ENCODE data around the gene CAMK4.
"Not testable (repeated sequence)": the region's sequence is repeated elsewhere in the genome, so short reads cannot be mapped to it uniquely, and the experiment has no call there.

The CAMK4 gene

DNA sequence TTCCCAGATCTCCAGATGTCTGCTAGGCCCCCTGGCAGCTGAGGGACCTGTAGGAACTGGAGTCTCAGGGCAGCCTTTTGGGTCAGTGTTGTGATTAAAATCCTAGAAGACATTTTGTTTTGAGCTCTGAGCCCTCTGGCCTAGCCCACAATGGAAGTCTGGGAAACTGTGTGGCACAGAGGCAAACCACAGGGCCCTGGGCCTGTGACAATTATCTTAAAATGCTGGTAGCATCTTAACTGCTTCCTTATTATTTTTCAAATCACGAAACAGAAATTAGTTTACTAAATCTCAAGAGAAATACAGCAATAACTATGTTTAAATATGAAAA is 162.6 kb downstream of the CAMK4 start:
- no peak overlapping the region for H3K9ac ChIP-seq (ENCODE audit: low read depth, low read length)
- H3K9me3 ChIP-seq (ENCODE audit: insufficient read depth, low read depth, low read length): no peaks in the 10 kb centered on the region
- no peaks in the 10 kb centered on the region; the same call in 1 of the 2 replicates for H3K4me1 ChIP-seq (ENCODE audit: insufficient read depth, low read length)
- no peak overlapping the region for H3K27ac ChIP-seq (ENCODE audit: low read length)
- no peak overlapping the region for H3K4me3 ChIP-seq (ENCODE audit: low read length)
- H3K27me3 ChIP-seq (ENCODE audit: insufficient read depth, low read length): no peaks in the 10 kb centered on the region
- no peaks in the 10 kb centered on the region for H3K36me3 ChIP-seq (ENCODE audit: insufficient read depth, low read depth, low read length)

GRCh38 chr5:111387361-111387760 is 163.2 kb downstream of the CAMK4 start:
- Histone ChIP-seq H3K4me1 (ENCODE audit: insufficient read depth, low read length) (peaks cover 3% of the 10 kb centered on the region; the same call in 1 of the 2 replicates), H3K9me3 (ENCODE audit: insufficient read depth, low read depth, low read length) (no peaks in the 10 kb centered on the region), H3K36me3 (ENCODE audit: insufficient read depth, low read depth, low read length) (no peaks in the 10 kb centered on the region), H3K27ac (ENCODE audit: low read length) (no peak overlapping the region), H3K27me3 (ENCODE audit: insufficient read depth, low read length) (no peaks in the 10 kb centered on the region), H3K9ac (ENCODE audit: low read depth, low read length) (no peak overlapping the region), H3K4me3 (ENCODE audit: low read length) (no peak overlapping the region)

- no peaks in the 10 kb centered on the region for H3K27me3 ChIP-seq (ENCODE audit: insufficient read depth, low read length)
- H3K4me1 ChIP-seq (ENCODE audit: insufficient read depth, low read length): peaks cover 3% of the 10 kb centered on the region; the same call in 1 of the 2 replicates
- no peak overlapping the region for H3K9ac ChIP-seq (ENCODE audit: low read depth, low read length)
- no peaks in the 10 kb centered on the region for H3K36me3 ChIP-seq (ENCODE audit: insufficient read depth, low read depth, low read length)
- H3K9me3 ChIP-seq (ENCODE audit: insufficient read depth, low read depth, low read length): no peaks in the 10 kb centered on the region
- H3K27ac ChIP-seq (ENCODE audit: low read length): no peak overlapping the region
- H3K4me3 ChIP-seq (ENCODE audit: low read length): no peak overlapping the region
These were observed 165.4 kb downstream of the CAMK4 start for GRCh38 chr5:111389390-111390082.

DNA sequence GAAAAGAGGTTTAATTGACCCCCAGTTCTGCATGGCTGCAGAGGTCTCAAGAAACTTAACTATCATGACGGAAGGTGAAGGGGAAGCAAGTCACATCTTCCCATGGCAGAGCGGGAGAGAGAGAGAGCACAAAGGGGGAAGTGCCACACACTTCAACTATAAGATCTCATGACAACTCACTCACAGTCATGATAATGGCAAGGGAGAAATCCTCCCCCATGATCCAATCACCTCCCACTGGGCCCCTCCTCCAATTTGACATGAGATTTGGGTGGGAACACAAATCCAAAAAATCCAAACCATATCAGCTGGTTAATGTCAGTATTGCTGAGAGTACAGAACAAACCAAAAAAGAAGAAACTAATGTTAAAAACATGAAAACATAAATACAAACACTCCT is 168.0 kb downstream of the CAMK4 start:
- H3K4me3 ChIP-seq (ENCODE audit: low read length): no peak overlapping the region
- H3K9ac ChIP-seq (ENCODE audit: low read depth, low read length): no peak overlapping the region
- H3K4me1 ChIP-seq (ENCODE audit: insufficient read depth, low read length): peaks cover 3% of the 10 kb centered on the region; the same call in 1 of the 2 replicates
- H3K27me3 ChIP-seq (ENCODE audit: insufficient read depth, low read length): no peaks in the 10 kb centered on the region
- H3K27ac ChIP-seq (ENCODE audit: low read length): no peak overlapping the region
- no peaks in the 10 kb centered on the region for H3K9me3 ChIP-seq (ENCODE audit: insufficient read depth, low read depth, low read length)
- no peaks in the 10 kb centered on the region for H3K36me3 ChIP-seq (ENCODE audit: insufficient read depth, low read depth, low read length)

GRCh38 chr5:111394586-111394985 is 170.4 kb downstream of the CAMK4 start:
- no peaks in the 10 kb centered on the region for H3K27me3 ChIP-seq (ENCODE audit: insufficient read depth, low read length)
- no peaks in the 10 kb centered on the region for H3K9me3 ChIP-seq (ENCODE audit: insufficient read depth, low read depth, low read length)
- H3K36me3 ChIP-seq (ENCODE audit: insufficient read depth, low read depth, low read length): no peaks in the 10 kb centered on the region
- H3K27ac ChIP-seq (ENCODE audit: low read length): no peak overlapping the region
- peaks cover 3% of the 10 kb centered on the region; the same call in 1 of the 2 replicates for H3K4me1 ChIP-seq (ENCODE audit: insufficient read depth, low read length)
- no peak overlapping the region for H3K9ac ChIP-seq (ENCODE audit: low read depth, low read length)
- H3K4me3 ChIP-seq (ENCODE audit: low read length): no peak overlapping the region

GRCh38 chr5:111398013-111398412 is 173.8 kb downstream of the CAMK4 start:
- H3K4me3 ChIP-seq (ENCODE audit: low read length): no peak overlapping the region
- H3K9me3 ChIP-seq (ENCODE audit: insufficient read depth, low read depth, low read length): no peaks in the 10 kb centered on the region
- no peaks in the 10 kb centered on the region for H3K36me3 ChIP-seq (ENCODE audit: insufficient read depth, low read depth, low read length)
- H3K27ac ChIP-seq (ENCODE audit: low read length): no peak overlapping the region
- H3K27me3 ChIP-seq (ENCODE audit: insufficient read depth, low read length): no peaks in the 10 kb centered on the region
- H3K9ac ChIP-seq (ENCODE audit: low read depth, low read length): no peak overlapping the region
- no peaks in the 10 kb centered on the region for H3K4me1 ChIP-seq (ENCODE audit: insufficient read depth, low read length)

GRCh38 chr5:111399113-111399512 is 174.9 kb downstream of the CAMK4 start:
- H3K4me3 ChIP-seq (ENCODE audit: low read length): no peak overlapping the region
- H3K9me3 ChIP-seq (ENCODE audit: insufficient read depth, low read depth, low read length): no peaks in the 10 kb centered on the region
- H3K9ac ChIP-seq (ENCODE audit: low read depth, low read length): no peak overlapping the region
- no peaks in the 10 kb centered on the region for H3K4me1 ChIP-seq (ENCODE audit: insufficient read depth, low read length)
- H3K36me3 ChIP-seq (ENCODE audit: insufficient read depth, low read depth, low read length): no peaks in the 10 kb centered on the region
- H3K27me3 ChIP-seq (ENCODE audit: insufficient read depth, low read length): no peaks in the 10 kb centered on the region
- no peak overlapping the region for H3K27ac ChIP-seq (ENCODE audit: low read length)

- H3K27me3 ChIP-seq (ENCODE audit: insufficient read depth, low read length): no peaks in the 10 kb centered on the region
- no peaks in the 10 kb centered on the region for H3K36me3 ChIP-seq (ENCODE audit: insufficient read depth, low read depth, low read length)
- H3K4me1 ChIP-seq (ENCODE audit: insufficient read depth, low read length): no peaks in the 10 kb centered on the region
- H3K4me3 ChIP-seq (ENCODE audit: low read length): no peak overlapping the region
- H3K27ac ChIP-seq (ENCODE audit: low read length): no peak overlapping the region
- H3K9me3 ChIP-seq (ENCODE audit: insufficient read depth, low read depth, low read length): no peaks in the 10 kb centered on the region
- no peak overlapping the region for H3K9ac ChIP-seq (ENCODE audit: low read depth, low read length)
These were observed 177.7 kb downstream of the CAMK4 start for GRCh38 chr5:111401906-111402305.

DNA sequence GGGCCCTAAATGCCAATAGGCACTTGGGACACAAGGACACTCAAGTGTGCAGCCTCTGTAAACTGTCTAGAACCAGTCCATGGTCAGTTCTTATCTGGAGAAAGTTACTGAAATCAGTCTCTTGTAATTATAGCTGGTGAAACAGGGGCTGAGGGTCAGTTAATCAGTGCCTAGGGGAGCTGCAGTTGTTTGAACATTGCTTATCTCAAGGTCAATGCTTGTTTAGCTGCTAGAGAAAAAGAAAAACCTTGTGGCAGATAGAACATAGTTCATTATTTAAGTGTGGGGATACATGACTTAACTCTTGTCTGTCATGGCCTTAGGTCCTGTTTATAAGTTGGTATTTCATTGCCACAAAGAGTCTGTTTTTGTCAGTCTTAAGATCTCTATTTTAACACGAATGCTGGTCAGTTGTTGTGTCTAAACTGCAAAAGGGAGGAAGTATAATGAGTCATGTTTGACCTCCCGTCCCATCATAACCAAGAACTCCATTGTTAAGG is 180.1 kb downstream of the CAMK4 start:
- no peaks in the 10 kb centered on the region for H3K36me3 ChIP-seq (ENCODE audit: insufficient read depth, low read depth, low read length)

GRCh38 chr5:111407562-111407961 is 183.4 kb downstream of the CAMK4 start:
- Histone ChIP-seq H3K36me3 (ENCODE audit: insufficient read depth, low read depth, low read length) (no peaks in the 10 kb centered on the region), H3K9me3 (ENCODE audit: insufficient read depth, low read depth, low read length) (peaks cover 10% of the 10 kb centered on the region), H3K27ac (ENCODE audit: low read length) (no peak overlapping the region), H3K4me3 (ENCODE audit: low read length) (no peak overlapping the region), H3K27me3 (ENCODE audit: insufficient read depth, low read length) (no peaks in the 10 kb centered on the region), H3K4me1 (ENCODE audit: insufficient read depth, low read length) (no peaks in the 10 kb centered on the region), H3K9ac (ENCODE audit: low read depth, low read length) (no peak overlapping the region)

More for the DNA sequence above, 180.1 kb downstream of the CAMK4 start:
- H3K27me3 ChIP-seq (ENCODE audit: insufficient read depth, low read length): no peaks in the 10 kb centered on the region
- no peak overlapping the region for H3K4me3 ChIP-seq (ENCODE audit: low read length)
- no peak overlapping the region for H3K27ac ChIP-seq (ENCODE audit: low read length)
- H3K9me3 ChIP-seq (ENCODE audit: insufficient read depth, low read depth, low read length): peaks cover 8% of the 10 kb centered on the region
- no peaks in the 10 kb centered on the region for H3K4me1 ChIP-seq (ENCODE audit: insufficient read depth, low read length)
- H3K9ac ChIP-seq (ENCODE audit: low read depth, low read length): no peak overlapping the region

DNA sequence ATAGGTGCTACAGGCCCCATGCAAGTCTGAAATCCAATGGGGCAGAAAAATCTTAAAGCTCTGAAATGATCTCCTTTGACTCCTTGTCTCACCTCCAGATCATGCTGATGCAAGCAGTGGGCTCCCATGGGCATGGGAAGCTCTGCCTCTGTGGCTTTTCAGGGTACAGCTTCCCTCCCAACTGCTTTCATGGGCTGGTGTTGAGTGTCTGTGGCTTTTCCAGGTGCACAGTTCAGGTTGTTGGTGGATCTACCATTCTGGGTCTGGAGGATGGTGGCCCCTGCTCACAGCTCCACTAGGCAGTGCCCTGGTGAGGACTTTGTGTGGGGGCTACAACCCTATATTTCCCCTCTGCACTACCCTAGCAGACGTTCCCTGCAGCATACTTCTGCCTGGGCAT is 184.6 kb downstream of the CAMK4 start:
- Histone ChIP-seq H3K9me3 (ENCODE audit: insufficient read depth, low read depth, low read length) (peaks cover 10% of the 10 kb centered on the region), H3K9ac (ENCODE audit: low read depth, low read length) (no peak overlapping the region), H3K4me1 (ENCODE audit: insufficient read depth, low read length) (no peaks in the 10 kb centered on the region), H3K4me3 (ENCODE audit: low read length) (no peak overlapping the region), H3K27me3 (ENCODE audit: insufficient read depth, low read length) (no peaks in the 10 kb centered on the region), H3K36me3 (ENCODE audit: insufficient read depth, low read depth, low read length) (no peaks in the 10 kb centered on the region), H3K27ac (ENCODE audit: low read length) (no peak overlapping the region)

- not testable (repeated sequence) for H3K9ac ChIP-seq (ENCODE audit: low read depth, low read length); H3K9me3 ChIP-seq (ENCODE audit: insufficient read depth, low read depth, low read length); H3K27me3 ChIP-seq (ENCODE audit: insufficient read depth, low read length); H3K27ac ChIP-seq (ENCODE audit: low read length); H3K36me3 ChIP-seq (ENCODE audit: insufficient read depth, low read depth, low read length); H3K4me1 ChIP-seq (ENCODE audit: insufficient read depth, low read length); H3K4me3 ChIP-seq (ENCODE audit: low read length)
These were observed 185.1 kb downstream of the CAMK4 start for GRCh38 chr5:111409266-111409665.

All from iPS-20b (cell line).